A549 (cell line): ENCODE data around the gene GNB4.

Experiments
- CTCF ChIP-seq: fragments of >200 bp; sonication (Bioruptor Twin); formaldehyde crosslinking; IDR thresholded peaks from 3 replicates; pipeline ENCODE4 v1.5.1; 2016
- ESRRA ChIP-seq: fragments of 150-350 bp; IDR thresholded peaks from 2 replicates; pipeline ENCODE4 v1.6.1; 2014; ENCODE audit warnings: mild to moderate bottlenecking, low read length, borderline replicate concordance
- GATA3 ChIP-seq: IDR thresholded peaks from 2 replicates; pipeline ENCODE4 v1.6.1; 2012; ENCODE audit warnings: borderline replicate concordance
- POLR2AphosphoS2 ChIP-seq: conservative IDR thresholded peaks from 2 replicates; pipeline ENCODE4 v1.6.1; 2012; ENCODE audit warnings: low read length, improper control_type of control experiment, inconsistent platforms
- RARB ChIP-seq: fragments of 250-450 bp; sonication (Bioruptor Pico); IDR thresholded peaks from 2 replicates; pipeline ENCODE4 v1.8.0; 2021; ENCODE audit warnings: mild to moderate bottlenecking, moderate library complexity

- TF ChIP-seq CTCF: no peak
- no peak for TF ChIP-seq GATA3
- TF ChIP-seq POLR2AphosphoS2: no peak
- TF ChIP-seq ESRRA: no peak
- no peak for TF ChIP-seq RARB (CRISPR knock-in tag)
Observed at GRCh38 chr3:179428876-179429548, 22.3 kb downstream of the GNB4 start.
